ENCODE results near the gene SV2B.

The SV2B gene

DNA sequence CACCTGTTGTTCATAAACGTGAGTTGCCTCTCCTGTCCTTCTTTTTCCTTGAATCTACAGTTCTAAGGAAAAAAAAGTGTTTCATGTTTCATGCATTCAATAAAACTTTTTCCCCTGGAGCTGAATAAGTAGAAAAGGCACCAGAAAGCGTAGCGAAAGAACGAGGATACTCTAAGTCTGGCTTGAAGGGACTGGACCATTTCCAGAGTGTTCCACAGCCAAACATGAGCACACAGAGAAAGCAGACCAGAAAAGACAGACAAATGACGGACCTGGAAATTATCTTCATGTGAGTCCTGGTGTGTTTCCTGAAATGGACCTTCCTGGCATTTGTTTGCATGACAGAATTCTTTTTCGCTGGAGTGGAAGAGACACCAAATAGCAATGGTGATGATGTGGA, 204.7 kb downstream of the SV2B start:
- Histone ChIP-seq H3K36me3 (ENCODE audit: control insufficient read depth in 5 of 5, insufficient read depth in 5 of 5, low read length in 5 of 5) (no peaks in the 10 kb centered on the region), H3K4me3 (ENCODE audit: low read depth in 1 of 5, low read length in 5 of 5) (no peak overlapping the region), H3K4me1 (ENCODE audit: control insufficient read depth in 5 of 5, insufficient read depth in 5 of 5, low read length in 5 of 5) (peaks cover 0 to 6% (median 2%) of the 10 kb centered on the region in 5 donors), H3K9me3 (ENCODE audit: control insufficient read depth in 5 of 5, low read length in 5 of 5) (no peaks in the 10 kb centered on the region), H3K27ac (ENCODE audit: low read depth, low read length) (no peak overlapping the region), H3K9ac (ENCODE audit: low read length in 5 of 5) (peak overlapping the region in 1 of 5 donors; percentile 6), H3K27me3 (ENCODE audit: control insufficient read depth in 5 of 5, insufficient read depth in 4 of 5, low read length in 5 of 5) (peaks cover 3 to 24% (median 7%) of the 10 kb centered on the region in 5 donors)

DNA sequence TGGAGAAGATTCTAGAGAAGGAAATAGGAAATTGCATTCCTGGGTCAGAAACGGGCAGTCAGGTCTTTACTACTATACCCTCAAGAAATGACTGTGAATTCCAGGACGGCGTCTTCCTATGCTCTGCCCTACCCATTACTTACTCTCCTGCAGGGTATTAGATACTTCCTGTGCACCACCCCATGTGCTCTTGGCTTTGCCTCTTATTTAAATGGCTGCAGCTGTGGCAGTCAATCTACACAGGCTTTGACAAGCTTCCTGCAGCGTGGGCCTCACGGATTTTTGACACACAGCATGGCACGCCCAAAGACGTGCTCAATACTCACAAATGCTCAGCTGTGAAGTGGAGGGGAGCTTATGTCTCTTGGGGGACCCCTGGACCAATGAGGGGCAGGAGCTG, 206.1 kb downstream of the SV2B start:
- no peaks in the 10 kb centered on the region for H3K36me3 ChIP-seq (ENCODE audit: control insufficient read depth in 5 of 5, insufficient read depth in 5 of 5, low read length in 5 of 5)
- H3K9me3 ChIP-seq (ENCODE audit: control insufficient read depth in 5 of 5, low read length in 5 of 5) = no peaks in the 10 kb centered on the region
- H3K27me3 ChIP-seq (ENCODE audit: control insufficient read depth in 5 of 5, insufficient read depth in 4 of 5, low read length in 5 of 5) = peaks cover 3 to 25% (median 6%) of the 10 kb centered on the region in 5 donors
- H3K4me3 ChIP-seq (ENCODE audit: low read depth in 1 of 5, low read length in 5 of 5) = no peak overlapping the region
- H3K9ac ChIP-seq (ENCODE audit: low read length in 5 of 5) = no peak overlapping the region
- peaks cover 0 to 6% (median 2%) of the 10 kb centered on the region in 5 donors for H3K4me1 ChIP-seq (ENCODE audit: control insufficient read depth in 5 of 5, insufficient read depth in 5 of 5, low read length in 5 of 5)
- H3K27ac ChIP-seq (ENCODE audit: low read depth, low read length) = no peak overlapping the region

DNA sequence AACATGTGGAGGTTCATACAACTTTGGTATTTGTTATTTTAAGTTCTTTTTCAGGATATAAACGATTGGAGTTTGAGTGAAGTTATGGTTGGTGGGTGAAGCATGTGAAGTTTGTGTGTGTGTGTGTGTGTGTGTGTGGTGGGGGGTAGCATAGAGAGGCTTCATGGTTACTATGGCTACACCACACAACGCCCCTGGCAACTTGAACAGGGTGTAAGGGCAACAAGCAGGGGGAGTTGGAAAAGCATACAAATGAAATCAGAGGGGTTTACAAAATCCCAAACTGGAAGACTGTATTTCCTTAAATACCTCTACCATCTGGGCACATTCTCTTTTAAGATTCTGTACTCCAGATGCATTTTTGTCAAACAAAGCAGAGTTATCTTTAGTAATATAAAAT, 207.5 kb downstream of the SV2B start:
- H3K27me3 ChIP-seq (ENCODE audit: control insufficient read depth in 5 of 5, insufficient read depth in 4 of 5, low read length in 5 of 5) = peaks cover 5 to 25% (median 6%) of the 10 kb centered on the region in 5 donors
- H3K27ac ChIP-seq (ENCODE audit: low read depth, low read length) = no peak overlapping the region
- H3K4me1 ChIP-seq (ENCODE audit: control insufficient read depth in 5 of 5, insufficient read depth in 5 of 5, low read length in 5 of 5) = peaks cover 0 to 6% (median 4%) of the 10 kb centered on the region in 5 donors
- H3K9me3 ChIP-seq (ENCODE audit: control insufficient read depth in 5 of 5, low read length in 5 of 5) = no peaks in the 10 kb centered on the region
- H3K9ac ChIP-seq (ENCODE audit: low read length in 5 of 5) = no peak overlapping the region
- H3K4me3 ChIP-seq (ENCODE audit: low read depth in 1 of 5, low read length in 5 of 5) = no peak overlapping the region
- no peaks in the 10 kb centered on the region for H3K36me3 ChIP-seq (ENCODE audit: control insufficient read depth in 5 of 5, insufficient read depth in 5 of 5, low read length in 5 of 5)

DNA sequence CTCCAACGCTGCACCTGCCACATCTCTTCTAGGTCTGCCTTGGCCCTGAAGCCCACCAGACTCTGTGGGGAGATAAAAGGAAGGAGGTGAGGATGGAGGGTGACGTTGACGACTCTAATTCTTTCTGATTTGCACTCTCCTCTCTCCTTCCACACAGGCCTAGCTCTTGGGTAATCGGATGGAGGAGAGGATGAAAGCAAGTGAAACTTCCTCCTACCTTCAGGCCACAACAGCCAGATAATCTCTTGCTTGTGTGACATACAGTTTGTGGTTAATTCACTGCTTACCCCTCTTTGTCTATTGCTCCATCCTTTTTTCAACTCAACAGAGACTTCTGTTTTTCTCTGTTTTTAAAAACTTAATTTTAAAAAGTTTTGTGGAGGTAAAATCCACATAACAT, 208.1 kb downstream of the SV2B start:
- Histone ChIP-seq H3K27me3 (ENCODE audit: control insufficient read depth in 5 of 5, insufficient read depth in 4 of 5, low read length in 5 of 5) (peaks cover 3 to 21% (median 6%) of the 10 kb centered on the region in 5 donors), H3K9ac (ENCODE audit: low read length in 5 of 5) (no peak overlapping the region), H3K9me3 (ENCODE audit: control insufficient read depth in 5 of 5, low read length in 5 of 5) (no peaks in the 10 kb centered on the region), H3K36me3 (ENCODE audit: control insufficient read depth in 5 of 5, insufficient read depth in 5 of 5, low read length in 5 of 5) (no peaks in the 10 kb centered on the region), H3K27ac (ENCODE audit: low read depth, low read length) (no peak overlapping the region), H3K4me1 (ENCODE audit: control insufficient read depth in 5 of 5, insufficient read depth in 5 of 5, low read length in 5 of 5) (peaks cover 0 to 2% (median 0%) of the 10 kb centered on the region in 5 donors), H3K4me3 (ENCODE audit: low read depth in 1 of 5, low read length in 5 of 5) (no peak overlapping the region)

DNA sequence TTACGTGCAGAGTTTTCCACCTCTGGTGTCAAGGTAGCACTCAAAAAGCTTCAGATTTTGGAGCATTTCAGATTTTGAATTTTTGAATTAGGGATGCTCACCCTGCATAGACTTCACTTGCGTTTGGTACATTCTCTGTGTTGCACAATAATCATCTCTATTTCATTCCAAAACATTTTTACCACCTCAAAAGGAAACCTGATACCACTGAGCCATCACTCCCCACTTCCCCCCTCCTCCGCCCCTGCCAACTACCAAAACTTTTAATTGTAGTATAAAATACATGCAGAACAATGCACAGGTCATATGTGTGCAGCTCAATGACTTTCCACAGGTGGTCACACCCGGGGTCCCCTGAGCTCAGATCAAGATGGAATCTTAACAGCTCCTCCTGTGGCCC, 208.8 kb downstream of the SV2B start:
- Histone ChIP-seq H3K9me3 (ENCODE audit: control insufficient read depth in 5 of 5, low read length in 5 of 5) (no peaks in the 10 kb centered on the region), H3K4me3 (ENCODE audit: low read depth in 1 of 5, low read length in 5 of 5) (no peak overlapping the region), H3K4me1 (ENCODE audit: control insufficient read depth in 5 of 5, insufficient read depth in 5 of 5, low read length in 5 of 5) (peaks cover 0 to 2% (median 0%) of the 10 kb centered on the region in 5 donors), H3K27me3 (ENCODE audit: control insufficient read depth in 5 of 5, insufficient read depth in 4 of 5, low read length in 5 of 5) (peaks cover 0 to 16% (median 6%) of the 10 kb centered on the region in 5 donors), H3K9ac (ENCODE audit: low read length in 5 of 5) (no peak overlapping the region), H3K27ac (ENCODE audit: low read depth, low read length) (no peak overlapping the region), H3K36me3 (ENCODE audit: control insufficient read depth in 5 of 5, insufficient read depth in 5 of 5, low read length in 5 of 5) (no peaks in the 10 kb centered on the region)

DNA sequence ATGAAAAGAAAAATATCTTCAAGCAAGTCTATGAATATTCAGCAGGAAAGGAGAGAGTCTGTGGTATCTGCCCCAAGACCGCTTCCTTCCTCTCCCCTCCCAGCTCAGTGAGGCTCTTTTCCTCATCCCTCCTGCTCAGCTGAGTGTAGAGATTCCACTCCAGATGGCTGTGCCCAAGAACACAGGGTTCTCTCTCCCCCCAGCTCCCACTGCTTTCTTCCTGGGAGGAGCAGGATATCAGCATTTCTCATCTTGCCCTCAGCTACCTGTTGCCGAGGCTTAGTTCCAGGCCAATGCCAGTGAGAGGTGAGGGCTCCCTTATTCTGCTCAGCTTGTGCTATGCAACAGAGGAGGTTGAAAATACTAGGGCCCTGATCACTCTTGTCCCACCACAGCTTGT, 211.9 kb downstream of the SV2B start:
- H3K4me1 ChIP-seq (ENCODE audit: control insufficient read depth in 5 of 5, insufficient read depth in 5 of 5, low read length in 5 of 5) = peaks cover 0 to 2% (median 0%) of the 10 kb centered on the region in 5 donors
- no peaks in the 10 kb centered on the region for H3K36me3 ChIP-seq (ENCODE audit: control insufficient read depth in 5 of 5, insufficient read depth in 5 of 5, low read length in 5 of 5)
- no peak overlapping the region for H3K27ac ChIP-seq (ENCODE audit: low read depth, low read length)
- peaks cover 0 to 7% (median 3%) of the 10 kb centered on the region in 5 donors for H3K27me3 ChIP-seq (ENCODE audit: control insufficient read depth in 5 of 5, insufficient read depth in 4 of 5, low read length in 5 of 5)
- H3K4me3 ChIP-seq (ENCODE audit: low read depth in 1 of 5, low read length in 5 of 5) = no peak overlapping the region
- no peak overlapping the region for H3K9ac ChIP-seq (ENCODE audit: low read length in 5 of 5)
- no peaks in the 10 kb centered on the region for H3K9me3 ChIP-seq (ENCODE audit: control insufficient read depth in 5 of 5, low read length in 5 of 5)

DNA sequence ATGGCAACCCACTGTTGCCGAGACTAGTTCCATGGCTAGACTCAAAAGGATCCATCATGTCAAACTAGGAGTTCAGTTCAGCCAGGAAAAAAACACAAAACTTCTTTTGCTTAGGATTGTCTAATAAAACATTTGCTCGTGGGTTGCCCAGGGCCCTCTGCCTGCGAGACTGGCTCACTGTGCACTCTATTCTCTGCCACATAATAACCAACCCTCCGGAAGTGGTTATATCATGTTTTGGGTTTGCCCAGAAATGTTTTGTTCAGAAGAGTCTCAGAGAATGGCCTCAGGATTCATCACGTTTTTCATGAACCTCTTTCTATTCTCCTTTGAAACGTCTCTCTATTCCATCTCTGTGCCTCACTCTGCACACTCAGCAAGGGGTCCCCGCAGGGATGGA, 216.1 kb downstream of the SV2B start:
- no peak overlapping the region for H3K4me3 ChIP-seq (ENCODE audit: low read depth in 1 of 5, low read length in 5 of 5)
- H3K36me3 ChIP-seq (ENCODE audit: control insufficient read depth in 5 of 5, insufficient read depth in 5 of 5, low read length in 5 of 5) = no peaks in the 10 kb centered on the region
- no peak overlapping the region for H3K9ac ChIP-seq (ENCODE audit: low read length in 5 of 5)
- H3K4me1 ChIP-seq (ENCODE audit: control insufficient read depth in 5 of 5, insufficient read depth in 5 of 5, low read length in 5 of 5) = peaks cover 0 to 2% (median 0%) of the 10 kb centered on the region in 5 donors
- H3K27me3 ChIP-seq (ENCODE audit: control insufficient read depth in 5 of 5, insufficient read depth in 4 of 5, low read length in 5 of 5) = peaks cover 0 to 3% (median 0%) of the 10 kb centered on the region in 5 donors
- H3K27ac ChIP-seq (ENCODE audit: low read depth, low read length) = no peak overlapping the region
- no peaks in the 10 kb centered on the region for H3K9me3 ChIP-seq (ENCODE audit: control insufficient read depth in 5 of 5, low read length in 5 of 5)

DNA sequence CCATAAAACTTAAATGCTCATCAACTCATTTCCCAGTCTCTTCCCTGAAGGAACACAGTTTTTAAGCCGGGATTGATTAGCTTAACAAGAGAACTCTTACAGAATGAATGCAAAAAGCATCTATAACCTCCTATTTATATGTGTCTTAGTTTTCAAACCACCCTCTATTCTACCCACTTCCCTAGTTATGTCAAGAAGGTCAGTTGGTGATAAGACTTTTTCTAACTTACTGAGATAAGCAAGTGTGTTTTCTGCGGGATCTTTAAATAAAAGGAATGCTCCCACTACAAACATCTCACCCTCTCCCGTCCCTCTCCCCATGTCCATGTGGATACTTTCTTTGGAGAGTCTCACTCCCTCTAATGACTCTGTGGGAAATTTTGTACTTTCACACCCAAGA, 218.5 kb downstream of the SV2B start:
- Histone ChIP-seq H3K4me1 (ENCODE audit: control insufficient read depth in 5 of 5, insufficient read depth in 5 of 5, low read length in 5 of 5) (no peaks in the 10 kb centered on the region), H3K27me3 (ENCODE audit: control insufficient read depth in 5 of 5, insufficient read depth in 4 of 5, low read length in 5 of 5) (peaks cover 0 to 3% (median 0%) of the 10 kb centered on the region in 5 donors), H3K36me3 (ENCODE audit: control insufficient read depth in 5 of 5, insufficient read depth in 5 of 5, low read length in 5 of 5) (no peaks in the 10 kb centered on the region), H3K9me3 (ENCODE audit: control insufficient read depth in 5 of 5, low read length in 5 of 5) (no peaks in the 10 kb centered on the region), H3K4me3 (ENCODE audit: low read depth in 1 of 5, low read length in 5 of 5) (no peak overlapping the region), H3K9ac (ENCODE audit: low read length in 5 of 5) (no peak overlapping the region), H3K27ac (ENCODE audit: low read depth, low read length) (no peak overlapping the region)

DNA sequence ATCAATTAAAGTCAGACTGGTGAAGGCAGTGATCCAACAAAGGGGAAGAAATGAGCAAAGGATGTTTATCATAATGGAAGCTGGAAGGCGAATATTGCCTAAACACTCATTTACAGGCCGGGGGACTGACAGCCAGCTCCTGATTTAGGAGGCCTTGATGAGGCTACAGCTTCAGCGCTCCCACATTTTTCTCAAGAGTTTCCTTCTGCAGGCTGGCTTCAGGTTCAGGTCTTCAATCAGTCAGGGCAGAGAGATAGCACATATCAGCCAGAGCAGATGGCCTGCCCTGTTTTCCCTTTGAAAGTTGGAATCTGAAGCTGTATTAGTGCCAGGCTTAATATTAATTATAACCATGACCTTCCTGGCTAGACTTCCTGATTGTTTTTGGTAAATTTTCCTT, 218.9 kb downstream of the SV2B start:
- no peaks in the 10 kb centered on the region for H3K4me1 ChIP-seq (ENCODE audit: control insufficient read depth in 5 of 5, insufficient read depth in 5 of 5, low read length in 5 of 5)

DNA sequence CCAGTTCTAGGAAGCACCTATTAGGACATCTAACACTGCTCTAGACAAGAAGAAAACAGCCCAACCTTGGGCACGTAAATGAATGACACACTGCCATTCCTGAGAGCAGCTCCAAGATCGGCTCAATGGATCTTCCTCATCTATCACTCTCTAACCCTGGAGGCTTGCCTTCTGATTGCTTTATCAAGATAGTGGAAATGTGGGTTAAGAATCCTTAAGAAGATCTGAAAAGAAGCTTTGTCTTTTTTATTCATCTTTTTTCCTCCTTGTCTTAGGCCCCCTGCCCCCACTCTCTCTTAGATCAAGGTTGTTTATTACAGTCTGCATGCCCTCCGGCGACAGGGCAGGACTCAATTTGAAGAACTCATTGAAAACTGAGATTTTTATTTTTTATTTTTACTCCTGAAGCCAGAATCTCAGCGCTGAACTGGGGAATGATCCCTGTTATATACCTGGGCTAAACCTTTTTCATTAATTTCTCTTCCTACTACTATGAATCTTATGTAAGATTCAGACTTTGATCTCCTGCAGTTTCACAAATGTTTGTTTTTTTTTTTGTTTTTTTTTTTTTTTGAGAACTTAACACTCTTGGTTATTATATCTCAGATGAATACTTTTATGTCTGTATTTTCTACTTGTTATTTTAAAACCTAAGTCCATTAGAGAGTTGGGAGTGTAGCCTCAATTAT, 219.5 kb downstream of the SV2B start:
- Histone ChIP-seq H3K36me3 (ENCODE audit: control insufficient read depth in 5 of 5, insufficient read depth in 5 of 5, low read length in 5 of 5) (no peaks in the 10 kb centered on the region), H3K27ac (ENCODE audit: low read depth, low read length) (no peak overlapping the region), H3K4me3 (ENCODE audit: low read depth in 1 of 5, low read length in 5 of 5) (no peak overlapping the region), H3K4me1 (ENCODE audit: control insufficient read depth in 5 of 5, insufficient read depth in 5 of 5, low read length in 5 of 5) (no peaks in the 10 kb centered on the region), H3K27me3 (ENCODE audit: control insufficient read depth in 5 of 5, insufficient read depth in 4 of 5, low read length in 5 of 5) (peaks cover 0 to 3% (median 0%) of the 10 kb centered on the region in 5 donors), H3K9ac (ENCODE audit: low read length in 5 of 5) (no peak overlapping the region), H3K9me3 (ENCODE audit: control insufficient read depth in 5 of 5, low read length in 5 of 5) (no peaks in the 10 kb centered on the region)

More for the DNA sequence above, 218.9 kb downstream of the SV2B start:
- no peak overlapping the region for H3K27ac ChIP-seq (ENCODE audit: low read depth, low read length)
- no peaks in the 10 kb centered on the region for H3K9me3 ChIP-seq (ENCODE audit: control insufficient read depth in 5 of 5, low read length in 5 of 5)
- H3K36me3 ChIP-seq (ENCODE audit: control insufficient read depth in 5 of 5, insufficient read depth in 5 of 5, low read length in 5 of 5) = no peaks in the 10 kb centered on the region
- peaks cover 0 to 3% (median 0%) of the 10 kb centered on the region in 5 donors for H3K27me3 ChIP-seq (ENCODE audit: control insufficient read depth in 5 of 5, insufficient read depth in 4 of 5, low read length in 5 of 5)
- H3K9ac ChIP-seq (ENCODE audit: low read length in 5 of 5) = no peak overlapping the region
- no peak overlapping the region for H3K4me3 ChIP-seq (ENCODE audit: low read depth in 1 of 5, low read length in 5 of 5)
